IMR-90 (cell line): ENCODE results near the gene TFDP2.

Experiments used
- BHLHE40 ChIP-seq: fragments of 150-350 bp; IDR thresholded peaks from 2 replicates; pipeline ENCODE4 v1.6.1; 2016; ENCODE audit warnings: mild to moderate bottlenecking, low read depth, low read length
- CEBPB ChIP-seq: IDR thresholded peaks from 2 replicates; pipeline ENCODE4 v1.6.1; 2012; ENCODE audit warnings: low read depth, low read length, improper control_type of control experiment
- CHD1 ChIP-seq: IDR thresholded peaks from 2 replicates; pipeline ENCODE4 v1.6.1; 2012; ENCODE audit warnings: low read depth, low read length, improper control_type of control experiment
- FOS ChIP-seq: fragments of 150-350 bp; IDR thresholded peaks from 2 replicates; pipeline ENCODE4 v1.6.1; 2016; ENCODE audit warnings: low read depth, low read length
- MAFK ChIP-seq: IDR thresholded peaks from 2 replicates; pipeline ENCODE4 v1.6.1; 2012; ENCODE audit warnings: low read depth, low read length, improper control_type of control experiment
- MAZ ChIP-seq: IDR thresholded peaks from 2 replicates; pipeline ENCODE4 v1.6.1; 2012; ENCODE audit warnings: low read depth, mild to moderate bottlenecking, low read length, improper control_type of control experiment, moderate library complexity, borderline replicate concordance
- MXI1 ChIP-seq: IDR thresholded peaks from 2 replicates; pipeline ENCODE4 v1.6.1; 2012; ENCODE audit warnings: low read depth, mild to moderate bottlenecking, low read length, moderate library complexity, borderline replicate concordance
- POLR2A ChIP-seq: IDR thresholded peaks from 2 replicates; pipeline ENCODE4 v1.6.1; 2012; ENCODE audit warnings: mild to moderate bottlenecking, low read depth, low read length
- RAD21 ChIP-seq: IDR thresholded peaks from 2 replicates; pipeline ENCODE4 v1.6.1; 2012; ENCODE audit warnings: low read length, improper control_type of control experiment
- RCOR1 ChIP-seq: IDR thresholded peaks from 2 replicates; pipeline ENCODE4 v1.6.1; 2012; ENCODE audit warnings: mild to moderate bottlenecking, low read length, improper control_type of control experiment; ENCODE audit not compliant: insufficient replicate concordance
- RFX5 ChIP-seq: IDR thresholded peaks from 2 replicates; pipeline ENCODE4 v1.8.0; 2012; ENCODE audit warnings: low read depth, mild to moderate bottlenecking, low read length, moderate library complexity
- SMC3 ChIP-seq: fragments of 150-350 bp; IDR thresholded peaks from 2 replicates; pipeline ENCODE4 v1.6.1; 2016; ENCODE audit warnings: low read depth, mild to moderate bottlenecking, antibody characterized with exemption, low read length, moderate library complexity
- TF ChIP-seq, protein P1 (sequence below): conservative IDR thresholded peaks from 2 replicates; pipeline ENCODE4 v1.5.1; 2012; ENCODE audit warnings: mild to moderate bottlenecking, low read depth, low read length, improper control_type of control experiment
- TF ChIP-seq, protein P2 (sequence below): fragments of 150-350 bp; IDR thresholded peaks from 2 replicates; pipeline ENCODE4 v1.6.1; 2017; ENCODE audit warnings: mild to moderate bottlenecking, antibody characterized with exemption, low read length, low read depth

GRCh38 chr3:141913150-141913811 is 236.1 kb downstream of the TFDP2 start:
- no peak for TF ChIP-seq POLR2A
- TF ChIP-seq, protein P1, sequence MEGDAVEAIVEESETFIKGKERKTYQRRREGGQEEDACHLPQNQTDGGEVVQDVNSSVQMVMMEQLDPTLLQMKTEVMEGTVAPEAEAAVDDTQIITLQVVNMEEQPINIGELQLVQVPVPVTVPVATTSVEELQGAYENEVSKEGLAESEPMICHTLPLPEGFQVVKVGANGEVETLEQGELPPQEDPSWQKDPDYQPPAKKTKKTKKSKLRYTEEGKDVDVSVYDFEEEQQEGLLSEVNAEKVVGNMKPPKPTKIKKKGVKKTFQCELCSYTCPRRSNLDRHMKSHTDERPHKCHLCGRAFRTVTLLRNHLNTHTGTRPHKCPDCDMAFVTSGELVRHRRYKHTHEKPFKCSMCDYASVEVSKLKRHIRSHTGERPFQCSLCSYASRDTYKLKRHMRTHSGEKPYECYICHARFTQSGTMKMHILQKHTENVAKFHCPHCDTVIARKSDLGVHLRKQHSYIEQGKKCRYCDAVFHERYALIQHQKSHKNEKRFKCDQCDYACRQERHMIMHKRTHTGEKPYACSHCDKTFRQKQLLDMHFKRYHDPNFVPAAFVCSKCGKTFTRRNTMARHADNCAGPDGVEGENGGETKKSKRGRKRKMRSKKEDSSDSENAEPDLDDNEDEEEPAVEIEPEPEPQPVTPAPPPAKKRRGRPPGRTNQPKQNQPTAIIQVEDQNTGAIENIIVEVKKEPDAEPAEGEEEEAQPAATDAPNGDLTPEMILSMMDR = peak; percentile 61
- peak; percentile 76 for TF ChIP-seq RAD21
- no peak for TF ChIP-seq BHLHE40
- TF ChIP-seq MXI1 = no peak
- TF ChIP-seq RCOR1 = peak; percentile 68
- no peak for TF ChIP-seq MAFK
- TF ChIP-seq RFX5 = no peak
- no peak for TF ChIP-seq CEBPB
- TF ChIP-seq FOS = no peak
- peak; percentile 52 for TF ChIP-seq SMC3
- no peak for TF ChIP-seq MAZ
- TF ChIP-seq, protein P2, sequence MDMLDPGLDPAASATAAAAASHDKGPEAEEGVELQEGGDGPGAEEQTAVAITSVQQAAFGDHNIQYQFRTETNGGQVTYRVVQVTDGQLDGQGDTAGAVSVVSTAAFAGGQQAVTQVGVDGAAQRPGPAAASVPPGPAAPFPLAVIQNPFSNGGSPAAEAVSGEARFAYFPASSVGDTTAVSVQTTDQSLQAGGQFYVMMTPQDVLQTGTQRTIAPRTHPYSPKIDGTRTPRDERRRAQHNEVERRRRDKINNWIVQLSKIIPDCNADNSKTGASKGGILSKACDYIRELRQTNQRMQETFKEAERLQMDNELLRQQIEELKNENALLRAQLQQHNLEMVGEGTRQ = no peak; the same call in 1 of the 2 replicates
- no peak for TF ChIP-seq CHD1
